IPS-NIHi7 (cell line): ENCODE data around the gene EMILIN1.
"Not testable (repeated sequence)": the region's sequence is repeated elsewhere in the genome, so short reads cannot be mapped to it uniquely, and the experiment has no call there.

Source experiments
- DNase-seq: peaks from one replicate; pipeline ENCODE4 v3.0.0; 2012; ENCODE audit warnings: mixed read lengths; ENCODE audit errors: extremely low spot score

Gene EMILIN1

GRCh38 chr2:27093430-27094352 is 15.3 kb downstream of the EMILIN1 start:
- no peak for DNase-seq

DNA sequence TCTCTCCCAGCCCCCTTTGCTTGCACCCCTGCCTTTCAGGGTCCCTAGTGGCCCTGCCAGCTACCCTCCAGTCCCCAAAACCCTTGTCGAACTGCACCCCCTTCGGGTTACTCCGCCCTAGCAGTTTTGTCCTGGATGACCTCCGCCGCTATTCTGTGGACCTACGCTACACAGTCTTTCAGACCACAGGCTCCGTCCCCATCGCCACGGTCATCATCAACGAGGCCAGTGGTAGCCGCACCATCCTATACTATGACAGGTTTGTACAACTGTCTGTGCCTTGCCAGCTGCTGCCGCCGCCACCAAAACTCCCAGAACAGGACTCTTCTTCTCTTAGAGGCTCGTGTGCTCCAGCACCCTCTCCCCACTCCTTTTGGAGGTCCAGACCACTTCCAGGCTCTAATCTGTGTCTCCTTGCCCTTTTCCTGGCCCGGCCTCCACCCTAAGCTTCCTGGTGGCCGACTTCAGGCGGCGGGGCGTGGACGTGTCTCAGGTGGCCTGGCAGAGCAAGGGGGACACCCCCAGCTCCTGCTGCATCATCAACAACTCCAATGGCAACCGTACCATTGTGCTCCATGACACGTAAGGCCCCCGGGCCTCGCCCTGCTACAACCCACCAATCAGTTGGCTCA is 16.1 kb downstream of the EMILIN1 start:
- no peak for DNase-seq

DNA sequence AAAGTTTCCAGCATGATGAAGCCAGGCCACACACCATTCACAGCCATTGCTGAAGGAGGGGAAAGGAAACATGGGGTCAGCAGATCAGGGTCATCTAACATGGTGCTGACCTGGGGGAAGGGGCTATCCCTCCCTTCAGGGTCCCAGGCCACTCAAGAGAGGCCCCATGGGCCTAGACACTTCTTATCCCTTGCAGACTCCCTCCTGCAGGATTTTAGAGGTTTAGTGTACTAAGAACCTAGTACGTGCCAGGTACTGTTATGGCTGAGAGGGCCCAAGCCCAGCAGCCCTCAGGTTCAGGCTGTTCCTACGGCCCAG is 17.0 kb downstream of the EMILIN1 start:
- no peak for DNase-seq

DNA sequence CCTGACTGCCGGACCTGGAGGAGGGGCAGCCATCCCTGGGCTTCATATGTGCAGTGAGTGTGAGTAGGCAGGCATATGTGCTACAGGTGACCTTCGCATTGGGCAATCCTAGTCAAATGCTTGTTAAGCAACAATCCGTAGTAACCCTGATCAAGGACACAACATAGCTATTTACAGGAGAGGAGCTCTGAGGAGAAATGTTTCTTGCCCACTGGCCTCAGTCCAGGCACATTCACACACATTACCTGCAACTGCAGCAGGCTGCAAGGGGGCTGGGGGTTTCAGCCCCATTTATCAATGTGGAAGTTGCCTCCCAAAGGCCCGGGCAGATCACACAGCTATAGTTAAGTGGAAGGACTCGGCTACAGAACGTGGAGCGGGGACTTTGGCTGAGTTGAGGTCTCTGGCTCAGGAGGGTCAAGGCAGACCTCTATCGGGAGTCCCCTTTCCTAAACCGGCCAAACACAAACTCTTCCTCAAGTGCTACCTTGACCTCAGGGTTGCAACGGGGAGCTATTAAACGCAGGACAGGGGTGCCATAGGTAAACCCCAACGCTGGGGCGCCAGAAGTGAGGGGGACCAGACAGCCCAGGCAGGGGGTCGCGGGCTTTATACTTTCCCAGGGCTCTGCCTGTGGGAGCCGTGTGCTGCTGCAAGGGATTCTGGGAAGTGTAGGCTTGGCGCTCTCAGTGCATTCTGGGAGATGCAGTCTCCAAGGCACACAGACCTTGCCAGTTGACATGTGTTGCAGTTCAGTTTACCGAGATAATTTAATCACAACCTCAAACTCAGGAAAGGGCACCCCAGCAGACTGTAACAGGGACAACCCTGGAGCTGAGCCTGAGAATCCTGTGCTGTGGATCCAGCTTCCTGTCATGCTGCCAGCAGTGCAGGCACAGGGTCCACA is 17.6 kb downstream of the EMILIN1 start:
- peak; percentile 89 for DNase-seq

DNA sequence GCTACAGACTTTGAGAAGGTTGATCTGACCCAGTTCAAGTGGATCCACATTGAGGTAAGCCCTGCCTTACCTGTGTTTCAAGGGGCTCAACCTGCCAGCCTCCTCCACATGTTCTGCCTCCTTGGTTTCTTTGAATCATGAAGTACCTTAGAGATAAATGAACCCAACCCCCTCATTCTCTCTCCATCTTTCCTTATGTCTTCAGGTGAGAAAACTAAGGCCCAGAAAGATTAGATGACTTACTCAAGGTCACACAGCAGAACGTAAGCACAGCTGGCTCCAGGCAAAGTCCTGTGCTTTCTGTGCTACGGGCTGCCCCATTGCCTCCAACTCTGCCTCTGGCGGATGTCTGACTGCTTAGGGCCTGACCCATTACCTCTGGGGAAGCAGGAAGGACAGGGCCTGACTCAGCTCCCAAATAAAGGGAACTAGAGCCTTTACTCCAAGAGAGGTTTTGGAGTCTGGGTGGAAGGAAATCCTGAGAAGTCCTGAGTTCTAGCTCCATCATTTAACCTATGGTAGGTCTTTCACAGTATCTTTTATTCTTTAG is 18.4 kb downstream of the EMILIN1 start:
- DNase-seq: no peak

DNA sequence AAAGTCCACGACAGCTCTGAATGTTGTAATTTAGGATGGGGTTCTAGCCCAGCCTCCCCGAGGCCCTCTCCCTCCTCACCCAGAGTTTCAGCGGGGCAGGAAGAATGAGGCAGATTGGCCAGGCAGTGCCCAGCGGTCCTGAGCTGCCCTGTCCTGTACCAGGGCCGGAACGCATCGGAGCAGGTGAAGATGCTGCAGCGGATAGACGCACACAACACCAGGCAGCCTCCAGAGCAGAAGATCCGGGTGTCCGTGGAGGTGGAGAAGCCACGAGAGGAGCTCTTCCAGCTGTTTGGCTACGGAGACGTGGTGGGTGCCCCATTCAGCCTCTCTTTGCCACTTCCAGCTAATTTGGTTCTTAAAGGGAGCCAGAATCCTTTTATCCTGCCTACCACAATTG is 18.9 kb downstream of the EMILIN1 start:
- no peak for DNase-seq

- no peak for DNase-seq
These were observed 21.0 kb downstream of the EMILIN1 start for GRCh38 chr2:27099334-27099955.

- no peak for DNase-seq
These were observed 21.6 kb downstream of the EMILIN1 start for GRCh38 chr2:27100036-27100435.

- DNase-seq: no peak
These were observed 23.9 kb downstream of the EMILIN1 start for GRCh38 chr2:27102329-27102728.

- no peak for DNase-seq
These were observed 27.6 kb downstream of the EMILIN1 start for GRCh38 chr2:27105981-27106380.

DNA sequence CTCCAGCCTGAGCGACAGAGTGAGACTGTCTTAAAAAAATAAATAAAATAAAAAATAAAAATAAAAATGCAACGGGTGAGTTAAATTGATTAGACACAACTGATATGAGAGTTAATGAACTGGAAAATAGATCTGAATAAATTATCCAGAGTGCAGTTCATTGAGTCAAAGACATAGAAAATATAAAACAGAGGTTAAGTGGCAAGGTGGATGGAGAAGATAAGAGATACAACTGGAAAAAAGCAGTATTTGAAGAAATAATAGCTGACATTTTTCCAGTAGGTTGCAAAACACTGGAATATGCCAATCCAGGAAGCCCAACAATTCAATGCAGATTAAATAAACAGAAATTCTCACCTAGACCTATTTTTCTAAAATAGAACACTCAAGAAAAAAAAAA is 29.8 kb downstream of the EMILIN1 start:
- DNase-seq: no peak

GRCh38 chr2:27109083-27109482 is 30.7 kb downstream of the EMILIN1 start:
- DNase-seq: no peak

- DNase-seq: not testable (repeated sequence)
These were observed 32.4 kb downstream of the EMILIN1 start for GRCh38 chr2:27110603-27111352.

GRCh38 chr2:27111392-27112078 is 33.1 kb downstream of the EMILIN1 start:
- not testable (repeated sequence) for DNase-seq

- no peak for DNase-seq
These were observed 37.1 kb downstream of the EMILIN1 start for GRCh38 chr2:27115519-27115918.

- no peak for DNase-seq
These were observed 39.6 kb downstream of the EMILIN1 start for GRCh38 chr2:27117995-27118524.

- DNase-seq: peak; percentile 48
These were observed 40.3 kb downstream of the EMILIN1 start, which contains the start of gene CGREF1 for GRCh38 chr2:27118525-27119329. Gene CGREF1, minus strand, starts transcription at chr2:27119128. Its CDS starts 14,762 bp downstream, at chr2:27104366.

DNA sequence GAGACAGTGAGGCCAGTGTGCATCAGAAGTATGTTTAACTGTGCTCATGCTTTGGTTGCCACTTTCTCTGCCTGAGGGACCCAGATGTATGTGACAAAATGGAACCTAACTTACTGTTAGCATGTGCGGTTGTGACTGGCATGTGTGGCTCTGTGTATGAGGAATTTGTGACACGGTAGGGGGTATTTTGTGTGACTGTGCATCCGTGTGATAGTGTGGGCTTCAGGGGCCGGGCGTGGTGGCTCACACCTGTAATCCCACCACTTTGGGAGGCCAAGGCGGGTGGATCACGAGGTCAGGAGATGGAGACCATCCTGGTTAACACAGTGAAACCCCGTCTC is 40.9 kb downstream of the EMILIN1 start:
- not testable (repeated sequence) for DNase-seq

DNA sequence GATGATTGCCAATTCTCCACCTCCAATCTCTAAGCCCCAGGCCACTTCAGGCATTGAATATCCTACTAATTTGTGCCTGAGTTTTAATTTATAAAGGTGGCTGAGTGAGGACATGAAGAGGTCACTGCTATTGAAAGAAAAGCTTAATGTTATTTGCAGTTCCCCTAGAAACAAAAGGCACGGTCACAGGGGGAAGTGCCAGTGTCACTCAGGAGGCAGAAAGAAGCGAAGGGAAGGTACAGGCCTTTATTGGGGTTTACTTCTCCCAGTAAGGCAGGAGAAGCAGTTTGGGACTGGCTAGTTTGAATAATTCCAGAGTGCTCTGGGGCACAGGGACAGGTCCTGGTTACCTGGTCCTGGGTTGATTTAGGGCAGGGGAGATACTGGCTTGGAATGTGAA is 43.5 kb downstream of the EMILIN1 start:
- no peak for DNase-seq
